AG09309 (cell line): ENCODE results near the gene TBP.
"Not testable (repeated sequence)": the region's sequence is repeated elsewhere in the genome, so short reads cannot be mapped to it uniquely, and the experiment has no call there.

ENCODE experiments used
- DNase-seq: peaks from one replicate; pipeline ENCODE4 v3.0.0-alpha.2; 2010; ENCODE audit warnings: low read depth
- H3K4me3 ChIP-seq: 2 replicates; pipeline ENCODE4 v1.5.1; 2011; ENCODE audit warnings: mild to moderate bottlenecking, low read depth, low read length, moderate library complexity; ENCODE audit not compliant: control insufficient read depth
- TF ChIP-seq, protein P1 (sequence below): IDR thresholded peaks from 2 replicates; pipeline ENCODE4 v1.5.1; 2011; ENCODE audit warnings: mild to moderate bottlenecking, low read depth, low read length, inconsistent platforms; ENCODE audit not compliant: insufficient read depth, control insufficient read depth; ENCODE audit errors: missing control alignments

TBP gene

DNA sequence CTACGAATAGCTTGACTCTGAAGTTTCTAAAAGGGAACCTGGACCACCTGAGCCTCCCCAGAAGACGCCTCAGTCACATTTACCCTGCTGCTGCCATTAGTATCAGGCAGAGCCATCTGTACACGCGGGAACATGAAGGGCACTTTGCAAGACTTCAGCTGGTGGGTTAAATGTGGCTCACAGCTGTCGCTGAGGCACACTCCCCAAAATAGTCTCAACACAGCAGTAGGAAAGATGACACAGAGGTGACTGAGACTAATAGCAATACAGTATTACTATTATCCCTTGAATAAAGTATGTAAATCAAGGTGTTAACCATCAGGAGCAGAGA lies 30.0 kb upstream of the TBP start:
- no peak for DNase-seq
- TF ChIP-seq, protein P1, sequence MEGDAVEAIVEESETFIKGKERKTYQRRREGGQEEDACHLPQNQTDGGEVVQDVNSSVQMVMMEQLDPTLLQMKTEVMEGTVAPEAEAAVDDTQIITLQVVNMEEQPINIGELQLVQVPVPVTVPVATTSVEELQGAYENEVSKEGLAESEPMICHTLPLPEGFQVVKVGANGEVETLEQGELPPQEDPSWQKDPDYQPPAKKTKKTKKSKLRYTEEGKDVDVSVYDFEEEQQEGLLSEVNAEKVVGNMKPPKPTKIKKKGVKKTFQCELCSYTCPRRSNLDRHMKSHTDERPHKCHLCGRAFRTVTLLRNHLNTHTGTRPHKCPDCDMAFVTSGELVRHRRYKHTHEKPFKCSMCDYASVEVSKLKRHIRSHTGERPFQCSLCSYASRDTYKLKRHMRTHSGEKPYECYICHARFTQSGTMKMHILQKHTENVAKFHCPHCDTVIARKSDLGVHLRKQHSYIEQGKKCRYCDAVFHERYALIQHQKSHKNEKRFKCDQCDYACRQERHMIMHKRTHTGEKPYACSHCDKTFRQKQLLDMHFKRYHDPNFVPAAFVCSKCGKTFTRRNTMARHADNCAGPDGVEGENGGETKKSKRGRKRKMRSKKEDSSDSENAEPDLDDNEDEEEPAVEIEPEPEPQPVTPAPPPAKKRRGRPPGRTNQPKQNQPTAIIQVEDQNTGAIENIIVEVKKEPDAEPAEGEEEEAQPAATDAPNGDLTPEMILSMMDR: no peak
- H3K4me3 ChIP-seq: no peak overlapping the region

DNA sequence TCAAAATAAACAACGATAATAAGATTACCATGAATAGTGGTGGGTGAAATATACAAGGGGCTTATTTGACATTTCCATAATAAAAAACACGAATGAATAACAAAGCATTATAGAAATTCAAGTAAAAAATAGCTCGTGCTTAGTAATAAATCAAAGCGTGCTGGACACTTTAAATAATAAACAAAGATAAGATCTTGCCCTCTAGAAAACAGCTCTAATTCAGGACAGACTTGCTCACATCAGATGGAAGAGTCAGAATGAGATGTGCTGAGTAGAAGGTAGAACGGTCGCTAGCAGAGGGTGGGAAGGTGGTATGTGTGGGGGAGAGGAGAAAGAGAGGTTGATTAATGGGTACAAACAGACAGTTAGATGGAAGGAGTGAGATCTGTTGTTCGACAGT lies 28.4 kb upstream of the TBP start:
- DNase-seq: no peak
- no peak overlapping the region for H3K4me3 ChIP-seq
- TF ChIP-seq, protein P1: no peak

DNA sequence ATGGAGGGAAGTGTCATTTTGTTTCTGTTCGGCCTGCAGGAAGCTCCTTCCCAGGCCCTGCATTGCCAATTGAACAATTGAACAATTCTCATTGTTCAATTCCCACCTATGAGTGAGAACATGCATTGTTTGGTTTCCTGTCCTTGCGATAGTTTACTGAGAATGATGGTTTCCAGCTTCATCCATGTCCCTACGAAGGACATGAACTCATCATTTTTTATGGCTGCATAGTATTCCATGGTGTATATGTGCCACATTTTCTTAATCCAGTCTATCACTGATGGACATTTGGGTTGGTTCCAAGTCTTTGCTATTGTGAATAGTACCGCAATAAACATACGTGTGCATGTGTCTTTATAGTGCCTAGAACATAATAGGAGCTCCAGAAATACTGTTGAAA lies 26.2 kb upstream of the TBP start:
- H3K4me3 ChIP-seq, DNase-seq: not testable (repeated sequence)

DNA sequence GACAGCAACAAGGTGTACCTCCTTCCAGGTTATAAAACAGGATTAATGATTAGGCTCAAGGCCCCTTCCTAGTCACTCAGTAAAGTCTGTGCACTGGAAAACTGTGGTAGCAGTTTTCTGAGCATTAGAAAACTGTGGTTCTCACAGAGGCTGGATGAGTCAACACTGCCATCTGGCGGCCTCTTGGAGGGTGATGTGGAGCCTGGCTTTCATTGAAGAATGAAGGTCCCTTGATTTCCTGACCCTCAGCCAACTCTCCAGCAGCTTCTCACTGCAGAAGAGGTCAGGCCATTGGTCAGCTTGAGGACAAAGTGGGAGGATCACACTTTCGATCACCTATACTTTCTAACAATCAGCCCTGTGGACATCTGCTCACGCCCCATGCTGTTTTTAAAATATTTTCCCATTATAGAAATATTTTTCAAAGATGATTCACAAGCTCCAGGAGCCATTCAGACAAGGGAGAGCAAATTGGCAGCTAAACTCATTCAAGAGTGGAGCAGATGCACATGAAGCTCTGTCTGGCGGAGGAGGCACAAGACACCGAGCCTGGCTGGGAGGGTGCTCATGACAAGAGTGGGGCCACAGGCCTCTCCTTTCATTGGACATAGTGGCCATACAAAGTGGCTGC lies 24.2 kb upstream of the TBP start:
- no peak overlapping the region for H3K4me3 ChIP-seq
- TF ChIP-seq, protein P1: peak; percentile 93
- peak; percentile 34 for DNase-seq

DNA sequence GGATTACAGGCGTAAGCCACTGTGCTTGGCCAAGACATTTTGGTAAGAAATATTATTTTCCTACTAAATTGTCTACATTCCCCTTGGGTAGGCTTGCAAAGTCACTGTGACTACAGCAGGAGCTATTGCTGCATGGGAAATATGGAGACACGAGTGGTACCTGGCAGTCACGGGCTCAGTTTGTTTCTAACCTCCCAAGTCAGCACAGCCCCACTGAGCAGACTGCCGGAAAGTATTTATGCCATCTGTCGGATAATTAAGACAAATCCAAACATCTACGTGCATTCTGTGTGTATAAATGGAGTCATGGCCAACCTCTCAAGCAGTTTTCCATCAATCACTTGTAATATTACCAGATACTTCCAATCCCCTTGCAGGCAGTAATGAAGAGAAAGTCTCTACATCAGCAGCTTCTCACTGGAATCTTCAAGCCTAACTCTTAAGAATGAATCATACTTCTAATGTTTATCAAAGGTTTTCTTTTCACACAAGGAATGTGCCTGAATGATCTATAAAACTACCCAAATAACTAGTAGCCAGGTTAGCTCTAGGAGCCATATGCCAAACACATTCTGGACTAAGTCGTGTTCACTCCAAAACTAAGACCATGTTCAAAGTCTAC lies 21.2 kb upstream of the TBP start:
- TF ChIP-seq, protein P1: no peak
- H3K4me3 ChIP-seq: no peak overlapping the region
- no peak for DNase-seq

DNA sequence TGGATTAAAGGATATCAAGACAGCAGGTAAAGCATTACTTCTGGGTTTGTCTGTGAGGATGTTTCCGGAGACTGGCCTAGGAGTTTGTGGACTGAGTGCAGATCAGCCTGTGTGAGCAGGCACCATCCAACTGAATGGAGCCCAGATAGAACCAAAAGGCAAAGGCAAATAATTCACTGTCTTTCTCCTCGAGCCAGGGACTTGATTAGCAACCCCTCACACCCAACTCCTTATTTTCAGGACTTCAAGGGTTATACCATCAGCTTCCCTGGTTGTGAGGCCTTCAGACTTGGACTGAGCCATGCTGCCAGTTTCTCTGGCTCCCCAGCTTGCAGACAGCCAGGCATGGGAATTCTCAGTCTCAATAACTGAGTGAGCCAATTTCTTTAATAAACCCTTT lies 20.4 kb upstream of the TBP start:
- H3K4me3 ChIP-seq: no peak overlapping the region
- no peak for DNase-seq
- TF ChIP-seq, protein P1: no peak

DNA sequence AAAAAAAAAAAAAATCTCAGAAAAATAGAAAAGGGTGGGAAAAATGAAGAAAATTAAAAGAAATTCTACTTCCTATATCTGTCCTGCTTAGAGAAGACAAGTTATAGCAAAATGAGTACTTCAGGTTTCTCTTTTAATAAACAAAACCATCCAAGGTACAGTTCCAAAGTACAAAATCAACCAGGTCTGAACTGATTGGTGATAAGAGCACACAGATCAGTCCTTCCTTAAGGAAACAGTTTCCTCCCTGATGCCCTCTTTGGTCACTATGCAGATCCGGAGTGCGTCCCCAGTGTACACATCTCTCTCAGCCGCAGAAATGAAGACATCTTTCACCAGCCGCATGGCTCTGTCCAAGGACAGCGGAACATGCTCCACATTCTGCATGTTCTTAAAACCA lies 19.2 kb upstream of the TBP start:
- TF ChIP-seq, protein P1: no peak
- no peak for DNase-seq
- no peak overlapping the region for H3K4me3 ChIP-seq
